WTC11 (cell line): Measurements from ENCODE around the gene SDHAF4. TPM values are rescaled to one million over a fixed set of nuclear protein-coding genes. Genes with fewer than 3 reads are reported as not detected.
"Not testable (repeated sequence)": the region's sequence is repeated elsewhere in the genome, so short reads cannot be mapped to it uniquely, and the experiment has no call there.

ENCODE experiments used
- ATAC-seq: fragments of 200-7000 bp; cut with Tn5 transposase; 2 replicates; pipeline ENCODE4 v1.10.0; 2021; ENCODE audit warnings: mild to moderate bottlenecking, moderate library complexity
- CTCF ChIA-PET: fragments of 300-600 bp; sonication (Branson Sonifier 250); formaldehyde crosslinking; loops from one replicate; lab custom pipeline; 2021; ENCODE audit warnings: antibody characterized with exemption; lab: Charles Lee
- POLR2A ChIA-PET: fragments of 350-600 bp; sonication (Branson Sonifier 250); formaldehyde crosslinking; loops from one replicate; lab custom pipeline; 2021; ENCODE audit warnings: antibody characterized with exemption; lab: Charles Lee
- DNase-seq: peaks from one replicate; pipeline ENCODE4 v3.0.0; 2021; ENCODE audit warnings: low spot score
- H3K27ac Mint-ChIP-seq: 2 replicates; pipeline ENCODE4 v1.8.0; 2021; ENCODE audit warnings: mixed read lengths
- H3K27me3 Mint-ChIP-seq: 2 replicates; pipeline ENCODE4 v1.8.0; 2021; ENCODE audit warnings: low read depth, mild to moderate bottlenecking, moderate library complexity, mixed read lengths
- H3K36me3 Mint-ChIP-seq: 2 replicates; pipeline ENCODE4 v1.8.0; 2021; ENCODE audit warnings: mixed read lengths
- H3K4me1 Mint-ChIP-seq: 2 replicates; pipeline ENCODE4 v1.8.0; 2022; ENCODE audit warnings: mixed read lengths
- H3K4me3 Mint-ChIP-seq: 2 replicates; pipeline ENCODE4 v1.8.0; 2021; ENCODE audit warnings: mild to moderate bottlenecking, moderate library complexity, mixed read lengths
- H3K9me3 Mint-ChIP-seq: 2 replicates; pipeline ENCODE4 v1.8.0; 2021; ENCODE audit warnings: mixed read lengths
- CREM ChIP-seq: sonication (generic); formaldehyde crosslinking; IDR thresholded peaks from 2 replicates; pipeline ENCODE4 v1.8.1; 2022; ENCODE audit warnings: mild to moderate bottlenecking, missing genetic modification reagents, moderate library complexity
- ELF4 ChIP-seq: sonication (generic); formaldehyde crosslinking; IDR thresholded peaks from 2 replicates; pipeline ENCODE4 v1.8.1; 2022; ENCODE audit warnings: low read depth, mild to moderate bottlenecking, moderate library complexity, missing genetic modification reagents
- FOXP4 ChIP-seq: sonication (generic); formaldehyde crosslinking; IDR thresholded peaks from 2 replicates; pipeline ENCODE4 v1.8.0; 2022; ENCODE audit warnings: mild to moderate bottlenecking, missing genetic modification reagents
- GABPB1 ChIP-seq: sonication (generic); formaldehyde crosslinking; IDR thresholded peaks from 2 replicates; pipeline ENCODE4 v1.8.1; 2023; ENCODE audit warnings: mild to moderate bottlenecking, missing genetic modification reagents
- JAZF1 ChIP-seq: fragments of 250-450 bp; sonication (Bioruptor Pico); IDR thresholded peaks from 2 replicates; pipeline ENCODE4 v1.9.0; 2021; ENCODE audit warnings: moderate library complexity, mild to moderate bottlenecking, inconsistent platforms
- KAT7 ChIP-seq: sonication (generic); formaldehyde crosslinking; IDR thresholded peaks from 2 replicates; pipeline ENCODE4 v1.8.1; 2023; ENCODE audit warnings: missing genetic modification reagents, mild to moderate bottlenecking, borderline replicate concordance
- MYBL2 ChIP-seq: sonication (generic); formaldehyde crosslinking; IDR thresholded peaks from 2 replicates; pipeline ENCODE4 v1.8.1; 2023; ENCODE audit warnings: mild to moderate bottlenecking, moderate library complexity, missing genetic modification reagents
- NFE2L1 ChIP-seq: sonication (generic); formaldehyde crosslinking; IDR thresholded peaks from 2 replicates; pipeline ENCODE4 v1.8.1; 2023; ENCODE audit warnings: missing genetic modification reagents
- NFYB ChIP-seq: sonication (generic); formaldehyde crosslinking; conservative IDR thresholded peaks from 2 replicates; pipeline ENCODE4 v1.8.0; 2022; ENCODE audit warnings: low read depth, missing genetic modification reagents
- NR1H2 ChIP-seq: sonication (generic); formaldehyde crosslinking; IDR thresholded peaks from 2 replicates; pipeline ENCODE4 v1.9.0; 2021; ENCODE audit warnings: mild to moderate bottlenecking, moderate library complexity, missing genetic modification reagents
- NR2C2 ChIP-seq: sonication (generic); formaldehyde crosslinking; IDR thresholded peaks from 2 replicates; pipeline ENCODE4 v1.8.0; 2022; ENCODE audit warnings: mild to moderate bottlenecking, missing genetic modification reagents
- NR3C1 ChIP-seq: sonication (generic); formaldehyde crosslinking; conservative IDR thresholded peaks from 2 replicates; pipeline ENCODE4 v1.8.1; 2023; ENCODE audit warnings: low read depth, mild to moderate bottlenecking, missing genetic modification reagents
- RORB ChIP-seq: fragments of 250-450 bp; sonication (Bioruptor Pico); IDR thresholded peaks from 2 replicates; pipeline ENCODE4 v1.9.0; 2021; ENCODE audit warnings: mild to moderate bottlenecking
- SP1 ChIP-seq: sonication (generic); formaldehyde crosslinking; conservative IDR thresholded peaks from 2 replicates; pipeline ENCODE4 v1.8.1; 2022; ENCODE audit warnings: missing genetic modification reagents
- TCF7 ChIP-seq: sonication (generic); formaldehyde crosslinking; IDR thresholded peaks from 2 replicates; pipeline ENCODE4 v1.8.0; 2022; ENCODE audit warnings: mild to moderate bottlenecking, low read depth, missing genetic modification reagents, moderate library complexity
- TEAD4 ChIP-seq: sonication (generic); formaldehyde crosslinking; IDR thresholded peaks from 2 replicates; pipeline ENCODE4 v1.8.0; 2022; ENCODE audit warnings: mild to moderate bottlenecking, missing genetic modification reagents
- total RNA-seq: library from RNA; stranded (reverse); gene quantifications from 3 replicates; pipeline ENCODE4 v1.2.3, GENCODE V29; 2021
- TF ChIP-seq, protein P1 (sequence below): sonication (generic); formaldehyde crosslinking; IDR thresholded peaks from 2 replicates; pipeline ENCODE4 v1.8.1; 2022; ENCODE audit warnings: low read depth, mild to moderate bottlenecking, moderate library complexity, missing genetic modification reagents, borderline replicate concordance
- TF ChIP-seq, protein P2 (sequence below): sonication (generic); formaldehyde crosslinking; IDR thresholded peaks from 2 replicates; pipeline ENCODE4 v1.8.0; 2022; ENCODE audit warnings: mild to moderate bottlenecking, missing genetic modification reagents
- TF ChIP-seq, protein P3 (sequence below): sonication (generic); formaldehyde crosslinking; IDR thresholded peaks from 2 replicates; pipeline ENCODE4 v1.8.0; 2023; ENCODE audit warnings: missing genetic modification reagents, mild to moderate bottlenecking, borderline replicate concordance

Gene SDHAF4
- total RNA-seq, 1 experiment from 2014 or later = 23.1 TPM

DNA sequence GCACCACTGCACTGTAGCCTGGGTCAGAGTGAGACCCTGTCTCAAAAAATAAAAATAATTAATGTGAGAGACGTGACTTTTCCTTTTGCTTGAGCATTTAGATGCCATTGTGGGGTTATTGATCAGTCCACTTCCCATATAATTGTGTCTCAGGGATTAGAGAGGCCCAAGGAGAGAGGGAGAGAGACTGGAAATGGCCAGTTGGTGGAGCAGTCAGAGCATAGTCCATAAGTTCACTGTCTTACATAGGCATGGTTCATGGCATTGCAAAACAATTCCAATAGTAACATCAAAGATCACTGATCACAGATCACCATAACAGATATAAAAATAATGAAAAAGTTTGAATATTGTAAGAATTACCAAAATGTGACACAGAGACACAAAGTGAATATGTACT is 15.2 kb upstream of the SDHAF4 start:
- no peak for DNase-seq
- peaks cover 12% of the 10 kb centered on the region for H3K4me1 Mint-ChIP-seq
- POLR2A ChIA-PET = no interaction called here
- TF ChIP-seq ELF4 (CRISPR knock-in tag) (no peak), FOXP4 (CRISPR knock-in tag) (no peak), TEAD4 (CRISPR knock-in tag) (no peak), NFE2L1 (CRISPR knock-in tag) (no peak), NFYB (no peak), JAZF1 (CRISPR knock-in tag) (no peak), MYBL2 (CRISPR knock-in tag) (no peak), NR1H2 (CRISPR knock-in tag) (no peak)
- TF ChIP-seq, protein P1, sequence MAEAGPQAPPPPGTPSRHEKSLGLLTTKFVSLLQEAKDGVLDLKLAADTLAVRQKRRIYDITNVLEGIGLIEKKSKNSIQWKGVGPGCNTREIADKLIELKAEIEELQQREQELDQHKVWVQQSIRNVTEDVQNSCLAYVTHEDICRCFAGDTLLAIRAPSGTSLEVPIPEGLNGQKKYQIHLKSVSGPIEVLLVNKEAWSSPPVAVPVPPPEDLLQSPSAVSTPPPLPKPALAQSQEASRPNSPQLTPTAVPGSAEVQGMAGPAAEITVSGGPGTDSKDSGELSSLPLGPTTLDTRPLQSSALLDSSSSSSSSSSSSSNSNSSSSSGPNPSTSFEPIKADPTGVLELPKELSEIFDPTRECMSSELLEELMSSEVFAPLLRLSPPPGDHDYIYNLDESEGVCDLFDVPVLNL (CRISPR knock-in tag) = no peak
- TF ChIP-seq, protein P2, sequence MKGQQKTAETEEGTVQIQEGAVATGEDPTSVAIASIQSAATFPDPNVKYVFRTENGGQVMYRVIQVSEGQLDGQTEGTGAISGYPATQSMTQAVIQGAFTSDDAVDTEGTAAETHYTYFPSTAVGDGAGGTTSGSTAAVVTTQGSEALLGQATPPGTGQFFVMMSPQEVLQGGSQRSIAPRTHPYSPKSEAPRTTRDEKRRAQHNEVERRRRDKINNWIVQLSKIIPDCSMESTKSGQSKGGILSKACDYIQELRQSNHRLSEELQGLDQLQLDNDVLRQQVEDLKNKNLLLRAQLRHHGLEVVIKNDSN (CRISPR knock-in tag) = no peak
- TF ChIP-seq, all 79 proteins: peak for 0
- CTCF ChIA-PET = interaction anchor here (1.0 to 2.5 kb wide), 3 partner anchors 31 to 404 kb away, joined by 3 to 9 read pairs (median 7); no protein-coding TSS in a partner anchor
- ATAC-seq = peak; percentile 42; the same call in 1 of the 2 replicates
- Mint-ChIP-seq H3K36me3 (peaks cover 6% of the 10 kb centered on the region; the same call in 1 of the 2 replicates), H3K27ac (no peak overlapping the region), H3K4me3 (no peak overlapping the region), H3K27me3 (no peaks in the 10 kb centered on the region), H3K9me3 (no peaks in the 10 kb centered on the region)

- H3K36me3 Mint-ChIP-seq, POLR2A ChIA-PET, H3K27ac Mint-ChIP-seq, H3K4me1 Mint-ChIP-seq, H3K4me3 Mint-ChIP-seq, DNase-seq, H3K9me3 Mint-ChIP-seq, H3K27me3 Mint-ChIP-seq, ATAC-seq: not testable (repeated sequence)
- CTCF ChIA-PET = interaction anchor here (2.5 kb wide), 1 partner anchor 403 kb away, joined by 9 read pairs; no protein-coding TSS in a partner anchor
Observed at GRCh38 chr6:70552286-70552940, 14.3 kb upstream of the SDHAF4 start.

DNA sequence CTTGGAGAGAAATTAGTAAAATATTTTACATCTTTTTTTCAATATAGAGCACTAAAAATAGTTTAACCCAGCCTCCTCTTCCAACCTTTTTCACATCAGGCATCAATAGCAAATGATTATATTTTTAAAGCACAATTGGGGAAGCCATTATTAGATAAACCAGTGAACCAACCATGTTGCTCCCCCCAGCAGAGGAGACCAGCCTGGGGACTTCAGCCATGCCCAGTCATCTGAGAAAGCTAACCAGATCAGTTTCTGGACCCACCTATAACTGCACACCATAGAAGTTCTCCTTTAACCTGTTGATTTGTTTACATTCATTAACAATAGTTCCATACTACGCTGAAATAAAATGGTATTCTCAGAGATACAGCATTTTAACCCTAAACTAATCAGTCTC is 13.8 kb upstream of the SDHAF4 start:
- peaks cover 9% of the 10 kb centered on the region; the same call in 1 of the 2 replicates for H3K36me3 Mint-ChIP-seq
- no peak overlapping the region for H3K27ac Mint-ChIP-seq
- H3K4me1 Mint-ChIP-seq = no peaks in the 10 kb centered on the region
- DNase-seq (no peak), ATAC-seq (no peak)
- CTCF ChIA-PET = interaction anchor here (2.5 kb wide), 1 partner anchor 403 kb away, joined by 9 read pairs; no protein-coding TSS in a partner anchor
- no peaks in the 10 kb centered on the region for H3K27me3 Mint-ChIP-seq
- no peaks in the 10 kb centered on the region for H3K9me3 Mint-ChIP-seq
- no peak overlapping the region for H3K4me3 Mint-ChIP-seq
- POLR2A ChIA-PET = no interaction called here
- TF ChIP-seq NR3C1 (CRISPR knock-in tag) (no peak), GABPB1 (CRISPR knock-in tag) (no peak), CREM (no peak), SP1 (CRISPR knock-in tag) (no peak), RORB (CRISPR knock-in tag) (no peak)

DNA sequence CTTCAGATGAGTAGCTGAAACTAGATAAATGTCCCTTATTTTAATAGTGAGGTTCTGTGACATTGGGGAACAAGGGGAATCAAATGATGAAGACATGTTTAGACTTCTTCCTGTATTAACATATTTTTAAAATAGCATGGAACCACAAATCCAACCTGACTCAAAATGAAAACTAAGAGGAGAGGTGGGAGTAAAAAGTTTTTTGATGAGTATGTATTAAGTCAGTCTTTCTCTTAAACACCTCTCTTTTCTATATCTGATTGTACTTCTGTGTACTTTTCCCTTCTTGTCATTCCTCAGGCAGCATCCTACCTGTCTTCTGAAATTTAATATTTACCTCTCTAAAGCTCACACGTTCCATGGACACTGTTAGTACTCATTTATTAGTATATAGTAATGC is 8.7 kb upstream of the SDHAF4 start:
- no peak overlapping the region; the same call in 1 of the 2 replicates for H3K27ac Mint-ChIP-seq
- DNase-seq (no peak), ATAC-seq (no peak)
- POLR2A ChIA-PET = no interaction called here
- no peaks in the 10 kb centered on the region for H3K4me1 Mint-ChIP-seq
- no peaks in the 10 kb centered on the region for H3K27me3 Mint-ChIP-seq
- CTCF ChIA-PET = interaction anchor here (0.9 to 1.2 kb wide), 2 partner anchors 248 to 398 kb away, joined by 3 to 4 read pairs; no protein-coding TSS in a partner anchor
- no peak overlapping the region for H3K4me3 Mint-ChIP-seq
- peaks cover 7% of the 10 kb centered on the region; the same call in 1 of the 2 replicates for H3K36me3 Mint-ChIP-seq
- H3K9me3 Mint-ChIP-seq = no peaks in the 10 kb centered on the region
- TF ChIP-seq ELF4 (CRISPR knock-in tag) = no peak
- TF ChIP-seq, protein P3, sequence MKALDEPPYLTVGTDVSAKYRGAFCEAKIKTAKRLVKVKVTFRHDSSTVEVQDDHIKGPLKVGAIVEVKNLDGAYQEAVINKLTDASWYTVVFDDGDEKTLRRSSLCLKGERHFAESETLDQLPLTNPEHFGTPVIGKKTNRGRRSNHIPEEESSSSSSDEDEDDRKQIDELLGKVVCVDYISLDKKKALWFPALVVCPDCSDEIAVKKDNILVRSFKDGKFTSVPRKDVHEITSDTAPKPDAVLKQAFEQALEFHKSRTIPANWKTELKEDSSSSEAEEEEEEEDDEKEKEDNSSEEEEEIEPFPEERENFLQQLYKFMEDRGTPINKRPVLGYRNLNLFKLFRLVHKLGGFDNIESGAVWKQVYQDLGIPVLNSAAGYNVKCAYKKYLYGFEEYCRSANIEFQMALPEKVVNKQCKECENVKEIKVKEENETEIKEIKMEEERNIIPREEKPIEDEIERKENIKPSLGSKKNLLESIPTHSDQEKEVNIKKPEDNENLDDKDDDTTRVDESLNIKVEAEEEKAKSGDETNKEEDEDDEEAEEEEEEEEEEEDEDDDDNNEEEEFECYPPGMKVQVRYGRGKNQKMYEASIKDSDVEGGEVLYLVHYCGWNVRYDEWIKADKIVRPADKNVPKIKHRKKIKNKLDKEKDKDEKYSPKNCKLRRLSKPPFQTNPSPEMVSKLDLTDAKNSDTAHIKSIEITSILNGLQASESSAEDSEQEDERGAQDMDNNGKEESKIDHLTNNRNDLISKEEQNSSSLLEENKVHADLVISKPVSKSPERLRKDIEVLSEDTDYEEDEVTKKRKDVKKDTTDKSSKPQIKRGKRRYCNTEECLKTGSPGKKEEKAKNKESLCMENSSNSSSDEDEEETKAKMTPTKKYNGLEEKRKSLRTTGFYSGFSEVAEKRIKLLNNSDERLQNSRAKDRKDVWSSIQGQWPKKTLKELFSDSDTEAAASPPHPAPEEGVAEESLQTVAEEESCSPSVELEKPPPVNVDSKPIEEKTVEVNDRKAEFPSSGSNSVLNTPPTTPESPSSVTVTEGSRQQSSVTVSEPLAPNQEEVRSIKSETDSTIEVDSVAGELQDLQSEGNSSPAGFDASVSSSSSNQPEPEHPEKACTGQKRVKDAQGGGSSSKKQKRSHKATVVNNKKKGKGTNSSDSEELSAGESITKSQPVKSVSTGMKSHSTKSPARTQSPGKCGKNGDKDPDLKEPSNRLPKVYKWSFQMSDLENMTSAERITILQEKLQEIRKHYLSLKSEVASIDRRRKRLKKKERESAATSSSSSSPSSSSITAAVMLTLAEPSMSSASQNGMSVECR (CRISPR knock-in tag) = no peak
- TF ChIP-seq KAT7 (CRISPR knock-in tag) = no peak
- TF ChIP-seq NR2C2 (CRISPR knock-in tag) = no peak
- no peak for TF ChIP-seq TCF7 (CRISPR knock-in tag)
- TF ChIP-seq, protein P2 (CRISPR knock-in tag) = no peak
